ENCODE results near the gene SLC2A4RG. TPM values are rescaled to one million over a fixed set of nuclear protein-coding genes. Genes with fewer than 3 reads are reported as not detected.

The SLC2A4RG gene
- total RNA-seq, 1 donor from 2014 or later, result 69.6 TPM

GRCh38 chr20:63703471-63703975, 36.1 kb upstream of the SLC2A4RG start:
- no peak for TF ChIP-seq CTCF (IDR thresholded peaks at IDR 0.05; ENCODE audit: unreplicated experiment)
- Mint-ChIP-seq H3K27ac (ENCODE audit: unreplicated experiment) (no peak overlapping the region), H3K27me3 (ENCODE audit: unreplicated experiment) (peaks cover 16% of the 10 kb centered on the region), H3K4me3 (ENCODE audit: unreplicated experiment) (no peak overlapping the region), H3K9me3 (ENCODE audit: unreplicated experiment) (no peaks in the 10 kb centered on the region), H3K4me1 (ENCODE audit: unreplicated experiment) (peaks cover 9% of the 10 kb centered on the region), H3K36me3 (ENCODE audit: low read depth, unreplicated experiment) (peaks cover 19% of the 10 kb centered on the region)
- no peak for DNase-seq (ENCODE audit: low spot score)

GRCh38 chr20:63703976-63704748, 35.4 kb upstream of the SLC2A4RG start:
- peaks cover 16% of the 10 kb centered on the region for H3K27me3 Mint-ChIP-seq (ENCODE audit: unreplicated experiment)
- H3K27ac Mint-ChIP-seq (ENCODE audit: unreplicated experiment), result no peak overlapping the region
- DNase-seq (ENCODE audit: low spot score), result no peak
- TF ChIP-seq CTCF (IDR thresholded peaks at IDR 0.05; ENCODE audit: unreplicated experiment), result no peak
- no peaks in the 10 kb centered on the region for H3K9me3 Mint-ChIP-seq (ENCODE audit: unreplicated experiment)
- H3K4me3 Mint-ChIP-seq (ENCODE audit: unreplicated experiment), result no peak overlapping the region
- H3K36me3 Mint-ChIP-seq (ENCODE audit: low read depth, unreplicated experiment), result peaks cover 19% of the 10 kb centered on the region
- H3K4me1 Mint-ChIP-seq (ENCODE audit: unreplicated experiment), result peaks cover 13% of the 10 kb centered on the region

GRCh38 chr20:63704749-63705117, 34.8 kb upstream of the SLC2A4RG start:
- peaks cover 13% of the 10 kb centered on the region for H3K4me1 Mint-ChIP-seq (ENCODE audit: unreplicated experiment)
- no peak overlapping the region for H3K27ac Mint-ChIP-seq (ENCODE audit: unreplicated experiment)
- DNase-seq (ENCODE audit: low spot score), result no peak
- no peak for TF ChIP-seq CTCF (IDR thresholded peaks at IDR 0.05; ENCODE audit: unreplicated experiment)
- H3K9me3 Mint-ChIP-seq (ENCODE audit: unreplicated experiment), result no peaks in the 10 kb centered on the region
- peak overlapping the region; percentile 81 for H3K4me3 Mint-ChIP-seq (ENCODE audit: unreplicated experiment)
- H3K36me3 Mint-ChIP-seq (ENCODE audit: low read depth, unreplicated experiment), result peaks cover 19% of the 10 kb centered on the region
- peaks cover 17% of the 10 kb centered on the region for H3K27me3 Mint-ChIP-seq (ENCODE audit: unreplicated experiment)

GRCh38 chr20:63705232-63706026, 34.1 kb upstream of the SLC2A4RG start:
- H3K9me3 Mint-ChIP-seq (ENCODE audit: unreplicated experiment), result no peaks in the 10 kb centered on the region
- H3K4me1 Mint-ChIP-seq (ENCODE audit: unreplicated experiment), result peaks cover 13% of the 10 kb centered on the region
- H3K36me3 Mint-ChIP-seq (ENCODE audit: low read depth, unreplicated experiment), result peaks cover 21% of the 10 kb centered on the region
- peak overlapping the region; percentile 81 for H3K4me3 Mint-ChIP-seq (ENCODE audit: unreplicated experiment)
- peak overlapping the region; percentile 24 for H3K27ac Mint-ChIP-seq (ENCODE audit: unreplicated experiment)
- peaks cover 14% of the 10 kb centered on the region for H3K27me3 Mint-ChIP-seq (ENCODE audit: unreplicated experiment)
- DNase-seq (ENCODE audit: low spot score), result no peak
- TF ChIP-seq CTCF (IDR thresholded peaks at IDR 0.05; ENCODE audit: unreplicated experiment), result no peak

Measured in endothelial cell (in vitro differentiated cells).